SU-DHL-6 (cell line): ENCODE results near the gene ARL6IP5.

Experiments
- H2AFZ ChIP-seq: fragments of 200-600 bp; sonication (generic); 2 replicates; pipeline ENCODE4 v1.6.1; 2014; ENCODE audit warnings: low read depth, mild to moderate bottlenecking, moderate library complexity, mixed read lengths, antibody characterized with exemption, low read length; ENCODE audit not compliant: severe bottlenecking
- H3F3A ChIP-seq: fragments of 200-600 bp; shearing (Covaris generic); 2 replicates; pipeline ENCODE4 v1.6.0; 2016; ENCODE audit warnings: antibody characterized with exemption, mild to moderate bottlenecking; ENCODE audit not compliant: insufficient read depth
- H3K27ac ChIP-seq: fragments of 200-600 bp; sonication (generic); 2 replicates; pipeline ENCODE4 v1.5.1; 2016; ENCODE audit warnings: low read depth, mild to moderate bottlenecking, low read length, moderate library complexity, mixed read lengths
- H3K27me3 ChIP-seq: fragments of 200-600 bp; sonication (generic), shearing (Covaris generic); 2 replicates; pipeline ENCODE4 v1.6.0; 2014; ENCODE audit warnings: mild to moderate bottlenecking, low read length
- H3K36me3 ChIP-seq: fragments of 200-600 bp; sonication (generic); 2 replicates; pipeline ENCODE4 v1.6.1; 2014; ENCODE audit warnings: mild to moderate bottlenecking, low read length, mixed read lengths
- H3K4me2 ChIP-seq: fragments of 300-600, 200-600 bp; shearing (Covaris generic), sonication (generic); 2 replicates; pipeline ENCODE4 v1.6.0; 2014; ENCODE audit warnings: low read length, low read depth, mild to moderate bottlenecking; ENCODE audit not compliant: poor library complexity, severe bottlenecking
- H3K4me3 ChIP-seq: fragments of 200-600 bp; sonication (generic); 2 replicates; pipeline ENCODE4 v1.5.1; 2014; ENCODE audit warnings: antibody characterized with exemption, low read length, mild to moderate bottlenecking, mixed read lengths; ENCODE audit not compliant: insufficient read depth, poor library complexity, severe bottlenecking
- H3K79me2 ChIP-seq: fragments of 200-600 bp; sonication (generic); 2 replicates; pipeline ENCODE4 v1.6.1; 2014; ENCODE audit warnings: mild to moderate bottlenecking, low read length, moderate library complexity; ENCODE audit not compliant: insufficient read depth
- H3K9ac ChIP-seq: fragments of 200-600 bp; sonication (generic); 2 replicates; pipeline ENCODE4 v1.7.0; 2014; ENCODE audit warnings: mild to moderate bottlenecking, low read length
- H3K9me2 ChIP-seq: fragments of 200-600 bp; sonication (generic); replicated peaks from 2 replicates; pipeline ENCODE4 v1.6.1; 2014; ENCODE audit warnings: low read length; ENCODE audit not compliant: insufficient read depth
- H3K9me3 ChIP-seq: fragments of 200-600 bp; sonication (generic); 2 replicates; pipeline ENCODE4 v1.6.1; 2014; ENCODE audit warnings: low read length, mixed read lengths; ENCODE audit not compliant: insufficient read depth
- H4K20me1 ChIP-seq: fragments of 200-600 bp; sonication (generic); 2 replicates; pipeline ENCODE4 v1.6.1; 2014; ENCODE audit warnings: low read depth, mild to moderate bottlenecking, antibody characterized with exemption, low read length, moderate library complexity, mixed read lengths
- CTCF ChIP-seq: fragments of 200-600 bp; sonication (generic); IDR thresholded peaks from one replicate; pipeline ENCODE4 v1.5.1; 2017; ENCODE audit warnings: antibody characterized with exemption, mild to moderate bottlenecking, low read length, moderate library complexity; ENCODE audit not compliant: insufficient read depth, poor library complexity, severe bottlenecking
- EZH2phosphoT487 ChIP-seq: fragments of 200-600 bp; sonication (generic), shearing (Covaris generic); conservative IDR thresholded peaks from 2 replicates; pipeline ENCODE4 v1.6.1; 2018; ENCODE audit warnings: mild to moderate bottlenecking, antibody characterized with exemption, low read length, moderate library complexity, mixed read lengths

Gene ARL6IP5

GRCh38 chr3:69097407-69098086 is 12.8 kb downstream of the ARL6IP5 start:
- no peak for TF ChIP-seq EZH2phosphoT487
- no peak for TF ChIP-seq CTCF
- peaks cover 40% of the 10 kb centered on the region for H3K79me2 ChIP-seq
- H3K4me3 ChIP-seq = no peak overlapping the region

GRCh38 chr3:69099576-69099975 is 14.8 kb downstream of the ARL6IP5 start:
- Histone ChIP-seq H3K4me2 (no peak overlapping the region), H3K9me3 (no peaks in the 10 kb centered on the region), H3K27me3 (no peaks in the 10 kb centered on the region), H3K27ac (no peak overlapping the region), H3K9ac (no peak overlapping the region), H2AFZ (no peak overlapping the region), H3K36me3 (no peaks in the 10 kb centered on the region), H3F3A (0 out of 2 replicates have a peak, but pooled peaks cover 5% of the 10 kb centered on the region), H3K4me3 (no peak overlapping the region), H4K20me1 (no peaks in the 10 kb centered on the region), H3K9me2 (no peaks in the 10 kb centered on the region), H3K79me2 (peaks cover 26% of the 10 kb centered on the region; the same call in 1 of the 2 replicates)
- no peak for TF ChIP-seq EZH2phosphoT487
- TF ChIP-seq CTCF = no peak

More at GRCh38 chr3:69097407-69098086, 12.8 kb downstream of the ARL6IP5 start:
- H2AFZ ChIP-seq = no peak overlapping the region
- no peaks in the 10 kb centered on the region for H3K36me3 ChIP-seq
- no peaks in the 10 kb centered on the region for H3K9me3 ChIP-seq
- H3F3A ChIP-seq = no peaks in the 10 kb centered on the region
- no peak overlapping the region for H3K27ac ChIP-seq
- H3K9me2 ChIP-seq = no peaks in the 10 kb centered on the region
- no peak overlapping the region for H3K4me2 ChIP-seq
- no peaks in the 10 kb centered on the region for H3K27me3 ChIP-seq
- H4K20me1 ChIP-seq = no peaks in the 10 kb centered on the region
- no peak overlapping the region for H3K9ac ChIP-seq

- H3K9ac ChIP-seq = no peak overlapping the region
- 0 out of 2 replicates have a peak, but pooled peaks cover 5% of the 10 kb centered on the region for H3F3A ChIP-seq
- no peaks in the 10 kb centered on the region for H3K9me3 ChIP-seq
- H4K20me1 ChIP-seq = no peaks in the 10 kb centered on the region
- H3K27ac ChIP-seq = no peak overlapping the region
- no peak for TF ChIP-seq EZH2phosphoT487
- no peaks in the 10 kb centered on the region for H3K27me3 ChIP-seq
- peaks cover 4% of the 10 kb centered on the region; the same call in 1 of the 2 replicates for H3K36me3 ChIP-seq
- no peak overlapping the region for H3K4me2 ChIP-seq
- no peaks in the 10 kb centered on the region for H3K9me2 ChIP-seq
- peaks cover 4% of the 10 kb centered on the region; the same call in 1 of the 2 replicates for H3K79me2 ChIP-seq
- no peak overlapping the region for H3K4me3 ChIP-seq
- no peak overlapping the region for H2AFZ ChIP-seq
Measured at GRCh38 chr3:69102384-69102783, 17.6 kb downstream of the ARL6IP5 start.

GRCh38 chr3:69103123-69103522 is 18.4 kb downstream of the ARL6IP5 start:
- H3K79me2 ChIP-seq = no peaks in the 10 kb centered on the region; the same call in 1 of the 2 replicates
- H3K4me3 ChIP-seq = no peak overlapping the region
- H4K20me1 ChIP-seq = no peaks in the 10 kb centered on the region
- no peaks in the 10 kb centered on the region for H3K9me3 ChIP-seq
- no peak overlapping the region for H3K9ac ChIP-seq
- H3K27ac ChIP-seq = no peak overlapping the region
- H3F3A ChIP-seq = 0 out of 2 replicates have a peak, but pooled peaks cover 5% of the 10 kb centered on the region
- H3K36me3 ChIP-seq = peaks cover 4% of the 10 kb centered on the region; the same call in 1 of the 2 replicates
- H3K9me2 ChIP-seq = no peaks in the 10 kb centered on the region
- no peak overlapping the region for H2AFZ ChIP-seq
- no peaks in the 10 kb centered on the region for H3K27me3 ChIP-seq
- no peak overlapping the region for H3K4me2 ChIP-seq
- TF ChIP-seq CTCF = no peak
- no peak for TF ChIP-seq EZH2phosphoT487
